GM12873 (cell line): ENCODE data around the gene ZPBP2.

Experiments
- TF ChIP-seq, protein P1 (sequence below): IDR thresholded peaks from 2 replicates; pipeline ENCODE4 v1.5.1; 2012; ENCODE audit warnings: low read depth, mild to moderate bottlenecking, moderate library complexity, low read length, control low read depth; ENCODE audit not compliant: insufficient read depth; ENCODE audit errors: missing control alignments

Gene ZPBP2

DNA sequence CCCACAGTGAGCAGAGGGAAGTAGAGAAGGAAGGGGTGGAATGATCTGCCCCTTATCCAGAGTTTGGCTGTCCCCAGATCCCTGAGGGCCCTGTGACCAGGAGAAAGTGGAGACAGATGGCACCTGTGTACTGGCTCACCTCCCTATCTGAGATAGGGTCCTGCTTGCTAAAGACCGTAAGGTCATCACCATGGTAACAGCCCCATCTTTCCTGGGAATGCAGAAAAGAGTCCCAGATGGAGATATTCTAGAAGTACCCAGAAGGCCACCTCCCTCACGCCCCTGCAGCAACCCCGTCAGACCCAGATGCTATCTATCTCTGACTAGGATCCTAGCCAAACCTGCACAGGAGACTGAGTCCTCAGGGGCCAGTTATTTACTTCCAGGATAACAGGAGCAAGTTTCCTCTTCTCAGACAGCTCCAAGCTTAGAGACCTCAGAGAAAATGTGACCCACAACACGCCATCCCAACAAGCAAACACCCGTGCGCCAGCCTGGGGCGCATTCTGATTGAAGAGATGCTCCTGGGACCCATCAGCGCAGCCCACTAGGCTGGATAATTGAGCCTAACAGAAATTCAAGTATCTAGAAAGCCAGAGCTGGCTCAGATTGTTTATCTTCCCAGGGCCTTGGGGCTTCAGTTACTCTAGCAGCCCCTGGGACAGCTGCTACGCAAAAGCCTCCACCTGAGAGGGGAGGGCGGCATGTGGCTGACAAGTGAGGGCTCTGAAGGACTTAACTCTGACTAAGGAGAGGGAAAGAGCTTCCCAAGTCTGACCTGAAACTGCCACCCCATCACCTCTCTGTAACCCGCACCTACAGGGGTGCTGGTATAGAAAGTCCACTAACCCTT lies 57.5 kb downstream of the ZPBP2 start:
- TF ChIP-seq, protein P1, sequence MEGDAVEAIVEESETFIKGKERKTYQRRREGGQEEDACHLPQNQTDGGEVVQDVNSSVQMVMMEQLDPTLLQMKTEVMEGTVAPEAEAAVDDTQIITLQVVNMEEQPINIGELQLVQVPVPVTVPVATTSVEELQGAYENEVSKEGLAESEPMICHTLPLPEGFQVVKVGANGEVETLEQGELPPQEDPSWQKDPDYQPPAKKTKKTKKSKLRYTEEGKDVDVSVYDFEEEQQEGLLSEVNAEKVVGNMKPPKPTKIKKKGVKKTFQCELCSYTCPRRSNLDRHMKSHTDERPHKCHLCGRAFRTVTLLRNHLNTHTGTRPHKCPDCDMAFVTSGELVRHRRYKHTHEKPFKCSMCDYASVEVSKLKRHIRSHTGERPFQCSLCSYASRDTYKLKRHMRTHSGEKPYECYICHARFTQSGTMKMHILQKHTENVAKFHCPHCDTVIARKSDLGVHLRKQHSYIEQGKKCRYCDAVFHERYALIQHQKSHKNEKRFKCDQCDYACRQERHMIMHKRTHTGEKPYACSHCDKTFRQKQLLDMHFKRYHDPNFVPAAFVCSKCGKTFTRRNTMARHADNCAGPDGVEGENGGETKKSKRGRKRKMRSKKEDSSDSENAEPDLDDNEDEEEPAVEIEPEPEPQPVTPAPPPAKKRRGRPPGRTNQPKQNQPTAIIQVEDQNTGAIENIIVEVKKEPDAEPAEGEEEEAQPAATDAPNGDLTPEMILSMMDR = no peak

DNA sequence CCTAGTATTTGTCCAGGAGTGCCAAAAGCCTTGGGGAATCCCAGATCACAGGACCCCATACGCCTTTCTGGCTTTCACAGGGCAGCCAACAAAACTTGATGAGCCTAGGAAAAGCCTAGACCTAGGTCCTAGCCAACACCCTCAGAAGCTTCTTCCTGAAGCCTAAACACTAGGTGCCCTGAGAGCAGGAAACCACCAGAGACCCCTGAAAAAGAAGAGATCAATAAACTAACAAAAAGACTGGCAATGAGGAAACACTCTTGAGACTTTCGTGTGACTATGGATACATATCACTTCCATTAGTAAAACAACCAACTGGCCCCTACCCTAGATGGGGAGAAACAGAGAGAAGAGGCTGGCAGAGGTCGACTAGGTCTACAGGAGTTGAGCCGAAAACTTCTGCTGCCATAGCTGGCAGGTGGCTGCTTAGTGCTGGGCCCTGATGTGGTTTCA lies 58.2 kb downstream of the ZPBP2 start:
- TF ChIP-seq, protein P1 = no peak

- TF ChIP-seq, protein P1 = no peak
Observed at GRCh38 chr17:39926588-39927100, 58.6 kb downstream of the ZPBP2 start.
